IMR-90 (cell line): Measurements from ENCODE around the gene FAM186B. TPM values are rescaled to one million over a fixed set of nuclear protein-coding genes. Genes with fewer than 3 reads are reported as not detected.

Experiments used
- ATAC-seq: fragments of 200-7000 bp; cut with Tn5 transposase; 2 replicates; pipeline ENCODE4 v1.9.1; 2020; ENCODE audit warnings: low read depth, mild to moderate bottlenecking, moderate library complexity
- BruUV-seq: library from RNA; stranded (reverse); fragments of 400-500 nt; replicated peaks from 2 replicates; lab custom pipeline; 2021; lab: Mats Ljungman, UMichigan
- CTCF ChIA-PET: fragments of 300-600 bp; formaldehyde crosslinking; extraction: SDS; loops from one replicate; lab custom pipeline; 2021; ENCODE audit warnings: antibody characterized with exemption; lab: Yijun Ruan, JAX
- POLR2A ChIA-PET: fragments of 300-600 bp; sonication (Branson Sonifier 250); formaldehyde crosslinking; loops from one replicate; lab custom pipeline; 2022; ENCODE audit warnings: antibody characterized with exemption; ENCODE audit not compliant: unreplicated experiment; lab: Charles Lee
- DNase-seq: peaks from one replicate; pipeline ENCODE4 v3.0.0; 2013
- H2AFZ ChIP-seq: replicated peaks from 2 replicates; pipeline ENCODE3; 2013; ENCODE audit warnings: low read length, mild to moderate bottlenecking; ENCODE audit not compliant: poor library complexity
- H2AK5ac ChIP-seq: 2 replicates; pipeline ENCODE4 v1.6.1; 2013; ENCODE audit warnings: low read depth, low read length, inconsistent platforms
- H2AK9ac ChIP-seq: replicated peaks from 2 replicates; pipeline ENCODE3; 2013; ENCODE audit warnings: mild to moderate bottlenecking, low read depth, low read length, moderate library complexity; ENCODE audit not compliant: poor library complexity
- H2BK120ac ChIP-seq: 2 replicates; pipeline ENCODE4 v1.6.1; 2013; ENCODE audit warnings: low read depth, low read length, inconsistent platforms
- H2BK15ac ChIP-seq: 3 replicates; pipeline ENCODE4 v1.6.1; 2013; ENCODE audit warnings: low read depth, low read length, inconsistent platforms
- H2BK20ac ChIP-seq: 2 replicates; pipeline ENCODE4 v1.6.1; 2013; ENCODE audit warnings: low read depth, mild to moderate bottlenecking, inconsistent platforms, low read length, moderate library complexity
- H2BK5ac ChIP-seq: 2 replicates; pipeline ENCODE4 v1.6.1; 2013; ENCODE audit warnings: mild to moderate bottlenecking, low read depth, low read length, inconsistent platforms; ENCODE audit not compliant: poor library complexity, severe bottlenecking
- H3K14ac ChIP-seq: replicated peaks from 2 replicates; pipeline ENCODE4 v1.6.1; 2013; ENCODE audit warnings: low read depth, low read length, inconsistent platforms
- H3K18ac ChIP-seq: 2 replicates; pipeline ENCODE4 v1.6.1; 2013; ENCODE audit warnings: low read depth, low read length, control low read depth
- H3K23ac ChIP-seq: 2 replicates; pipeline ENCODE4 v1.6.1; 2013; ENCODE audit warnings: low read depth, low read length, inconsistent platforms
- H3K27ac ChIP-seq: 2 replicates; pipeline ENCODE4 v1.5.1; 2013; ENCODE audit warnings: mild to moderate bottlenecking, control low read depth, low read length; ENCODE audit not compliant: insufficient read depth
- H3K27me3 ChIP-seq: 2 replicates; pipeline ENCODE4 v1.6.1; 2013; ENCODE audit warnings: low read length; ENCODE audit not compliant: control insufficient read depth, insufficient read depth
- H3K36me3 ChIP-seq: 2 replicates; pipeline ENCODE4 v1.6.1; 2013; ENCODE audit warnings: low read length, mixed read lengths; ENCODE audit not compliant: control insufficient read depth, insufficient read depth
- H3K4ac ChIP-seq: 2 replicates; pipeline ENCODE4 v1.6.1; 2013; ENCODE audit warnings: low read depth, low read length, inconsistent platforms
- H3K4me1 ChIP-seq: 2 replicates; pipeline ENCODE4 v1.6.1; 2013; ENCODE audit warnings: low read length, mixed read lengths; ENCODE audit not compliant: control insufficient read depth, insufficient read depth
- H3K4me2 ChIP-seq: 2 replicates; pipeline ENCODE4 v1.6.1; 2013; ENCODE audit warnings: low read depth, mild to moderate bottlenecking, control low read depth, low read length, moderate library complexity
- H3K4me3 ChIP-seq: 2 replicates; pipeline ENCODE4 v1.5.1; 2013; ENCODE audit warnings: low read depth, mild to moderate bottlenecking, control low read depth, low read length, moderate library complexity; ENCODE audit not compliant: insufficient read depth
- H3K56ac ChIP-seq: 2 replicates; pipeline ENCODE4 v1.6.1; 2013; ENCODE audit warnings: low read length, inconsistent platforms; ENCODE audit not compliant: insufficient read depth; ENCODE audit errors: extremely low read depth
- H3K79me1 ChIP-seq, 2 experiments: 2 replicates each; pipeline ENCODE4 v1.6.1; 2013; ENCODE audit warnings: low read length in 2 of 2, inconsistent platforms in 1 of 2, low read depth in 1 of 2
- H3K9ac ChIP-seq: 2 replicates; pipeline ENCODE4 v1.6.1; 2013; ENCODE audit warnings: low read depth, low read length, control low read depth
- H3K9me1 ChIP-seq: 2 replicates; pipeline ENCODE4 v1.6.1; 2013; ENCODE audit warnings: low read length, inconsistent platforms; ENCODE audit not compliant: insufficient read depth
- H3K9me3 ChIP-seq: 2 replicates; pipeline ENCODE4 v1.6.1; 2013; ENCODE audit warnings: low read length; ENCODE audit not compliant: control insufficient read depth, insufficient read depth
- H4K20me1 ChIP-seq: 2 replicates; pipeline ENCODE4 v1.6.1; 2013; ENCODE audit warnings: low read length, inconsistent platforms; ENCODE audit not compliant: insufficient read depth
- H4K5ac ChIP-seq: 2 replicates; pipeline ENCODE4 v1.6.1; 2013; ENCODE audit warnings: mild to moderate bottlenecking, low read depth, low read length, control low read depth
- H4K8ac ChIP-seq, 2 experiments: 2 replicates each; pipeline ENCODE4 v1.6.1; 2013; ENCODE audit warnings: low read depth in 2 of 2, low read length in 2 of 2, control low read depth in 1 of 2, inconsistent platforms in 1 of 2
- H4K91ac ChIP-seq: 2 replicates; pipeline ENCODE4 v1.6.1; 2013; ENCODE audit warnings: low read depth, low read length, inconsistent platforms; ENCODE audit not compliant: insufficient read depth
- BHLHE40 ChIP-seq: fragments of 150-350 bp; IDR thresholded peaks from 2 replicates; pipeline ENCODE4 v1.6.1; 2016; ENCODE audit warnings: mild to moderate bottlenecking, low read depth, low read length
- CEBPB ChIP-seq: IDR thresholded peaks from 2 replicates; pipeline ENCODE4 v1.6.1; 2012; ENCODE audit warnings: low read depth, low read length, improper control_type of control experiment
- CHD1 ChIP-seq: IDR thresholded peaks from 2 replicates; pipeline ENCODE4 v1.6.1; 2012; ENCODE audit warnings: low read depth, low read length, improper control_type of control experiment
- CTCF ChIP-seq: conservative IDR thresholded peaks from 2 replicates; pipeline ENCODE4 v1.5.1; 2012; ENCODE audit warnings: mild to moderate bottlenecking, low read depth, low read length, improper control_type of control experiment
- ELK1 ChIP-seq: fragments of 150-350 bp; IDR thresholded peaks from 2 replicates; pipeline ENCODE4 v1.6.1; 2016; ENCODE audit warnings: low read depth, mild to moderate bottlenecking, low read length, moderate library complexity, borderline replicate concordance
- FOS ChIP-seq: fragments of 150-350 bp; IDR thresholded peaks from 2 replicates; pipeline ENCODE4 v1.6.1; 2016; ENCODE audit warnings: low read depth, low read length
- MAZ ChIP-seq: IDR thresholded peaks from 2 replicates; pipeline ENCODE4 v1.6.1; 2012; ENCODE audit warnings: low read depth, mild to moderate bottlenecking, low read length, improper control_type of control experiment, moderate library complexity, borderline replicate concordance
- NFE2L2 ChIP-seq: fragments of 150-350 bp; IDR thresholded peaks from 2 replicates; pipeline ENCODE4 v1.6.1; 2016; ENCODE audit warnings: low read depth, mild to moderate bottlenecking, low read length
- POLR2A ChIP-seq: IDR thresholded peaks from 2 replicates; pipeline ENCODE4 v1.6.1; 2012; ENCODE audit warnings: mild to moderate bottlenecking, low read depth, low read length
- RAD21 ChIP-seq: IDR thresholded peaks from 2 replicates; pipeline ENCODE4 v1.6.1; 2012; ENCODE audit warnings: low read length, improper control_type of control experiment
- RCOR1 ChIP-seq: IDR thresholded peaks from 2 replicates; pipeline ENCODE4 v1.6.1; 2012; ENCODE audit warnings: mild to moderate bottlenecking, low read length, improper control_type of control experiment; ENCODE audit not compliant: insufficient replicate concordance
- RFX5 ChIP-seq: IDR thresholded peaks from 2 replicates; pipeline ENCODE4 v1.8.0; 2012; ENCODE audit warnings: low read depth, mild to moderate bottlenecking, low read length, moderate library complexity
- USF2 ChIP-seq: fragments of 150-350 bp; IDR thresholded peaks from 2 replicates; pipeline ENCODE4 v1.6.1; 2017; ENCODE audit warnings: mild to moderate bottlenecking, antibody characterized with exemption, low read length, low read depth
- WGBS, 2 experiments: methylation state at CpG; one replicate each; pipeline versions ENCODE4 v1.1.5 to v1.1.7; 2013; ENCODE audit warnings: missing lambda C conversion rate in 2 of 2; ENCODE audit not compliant: insufficient read length in 1 of 2; ENCODE audit errors: extremely low coverage in 2 of 2; 5-methylcytosine and 5-hydroxymethylcytosine counted together
- dilution Hi-C: fragments of 300-500 bp; cut with HindIII; formaldehyde crosslinking; loops from one replicate; pipeline ENCODE4 v1.14.3; 2018; ENCODE audit warnings: low sequenced_read_pairs; ENCODE audit not compliant: unreplicated experiment
- in situ Hi-C: fragments of 300-500 bp; cut with MboI; formaldehyde crosslinking; loops from 3 replicates; pipeline ENCODE4 v1.14.3; 2019; ENCODE audit warnings: low sequenced_read_pairs, inconsistent platforms, mixed read lengths
- intact Hi-C: fragments of 100-400 bp; cut with micrococcal nuclease; formaldehyde crosslinking; loops from 2 replicates; pipeline ENCODE4 v1.10.0; 2022
- polyA plus RNA-seq, 3 experiments: library from polyadenylated mRNA; depleted of rRNA; stranded (reverse); fragments of >200 nt; gene quantifications; 2 replicates each; pipeline ENCODE4 v1.2.3, GENCODE V29; 2012; ENCODE audit warnings: low replicate concordance in 1 of 3
- total RNA-seq: library from RNA; depleted of rRNA; stranded (reverse); fragments of >200 nt; gene quantifications from 2 replicates; pipeline ENCODE4 v1.2.3, GENCODE V29; 2012

The FAM186B gene
- total and polyA plus RNA-seq, 2 of the 4 experiments (the other 2 are of a cell fraction) = 0.10 to 0.18 TPM

- Histone ChIP-seq H4K8ac (peak overlapping the region in 1 of 2 experiments; percentile 53; a peak in 1 of 4 replicates), H3K36me3 (peaks cover 19% of the 10 kb centered on the region), H3K4ac (peak overlapping the region; percentile 12; the same call in 1 of the 2 replicates), H3K79me1 (no peaks in the 10 kb centered on the region; a peak in 1 of 4 replicates), H2BK20ac (no peak overlapping the region), H2AFZ (peak overlapping the region; percentile 71), H2AK9ac (peak overlapping the region; percentile 47), H3K27ac (peak overlapping the region; percentile 18; the same call in 1 of the 2 replicates), H3K18ac (no peak overlapping the region), H3K4me3 (no peak overlapping the region), H4K5ac (peak overlapping the region; percentile 3; the same call in 1 of the 2 replicates), H3K9me3 (no peaks in the 10 kb centered on the region), H3K23ac (no peak overlapping the region), H3K27me3 (no peaks in the 10 kb centered on the region), H3K4me1 (peaks cover 5% of the 10 kb centered on the region; the same call in 1 of the 2 replicates), H4K20me1 (peaks cover 3% of the 10 kb centered on the region; the same call in 1 of the 2 replicates), H4K91ac (no peak overlapping the region), H2BK15ac (no peak overlapping the region), H3K4me2 (no peak overlapping the region; the same call in 1 of the 2 replicates), H3K9ac (no peak overlapping the region; the same call in 1 of the 2 replicates), H3K14ac (no peak overlapping the region), H3K56ac (no peak overlapping the region), H2AK5ac (peak overlapping the region; percentile 77; the same call in 1 of the 2 replicates), H2BK5ac (no peak overlapping the region), H3K9me1 (no peaks in the 10 kb centered on the region), H2BK120ac (no peak overlapping the region)
- intact Hi-C loops (loop anchor here (2.0 kb wide), 2 partner anchors 70 to 126 kb away; partner anchors contain the start of gene FMNL3), dilution Hi-C loops (no loop called here), in situ Hi-C loops (no loop called here)
- 36% methylated on average over 2 of the region's 9 CpGs; no CpG with 5 or more reads in 1 of the 2 experiments for WGBS, 2 experiments
- DNase-seq = peak; percentile 68
- ATAC-seq = peak; percentile 95
- CTCF ChIA-PET = interaction anchor here (0.6 to 1.6 kb wide), 9 partner anchors 8 to 140 kb away, joined by 3 to 5 read pairs (median 3); partner anchors contain the start of gene FMNL3
- POLR2A ChIA-PET = no interaction called here
- BruUV-seq = no TSS peak
- TF ChIP-seq RCOR1 (no peak), USF2 (no peak), BHLHE40 (no peak; the same call in 1 of the 2 replicates), CTCF (peak; percentile 79), RAD21 (peak; percentile 79), NFE2L2 (peak; percentile 52), MAZ (no peak), POLR2A (no peak), RFX5 (no peak), ELK1 (no peak), CEBPB (no peak), CHD1 (no peak), FOS (no peak)
These were observed 31.7 kb upstream of the FAM186B start for GRCh38 chr12:49636979-49637755.
